SK-N-SH treated with all-trans-retinoic acid at 6 μM for 48 hours (cell line): ENCODE data around the gene FOXN4.

ENCODE experiments used
- ATAC-seq: fragments of 200-7000 bp; cut with Tn5 transposase; 3 replicates; pipeline ENCODE4 v1.9.1; 2020; ENCODE audit warnings: mild to moderate bottlenecking, moderate library complexity
- ARNTL ChIP-seq: fragments of 450-650 bp; formaldehyde crosslinking; IDR thresholded peaks from 2 replicates; pipeline ENCODE4 v1.5.0; 2020; ENCODE audit warnings: low read depth, mild to moderate bottlenecking, moderate library complexity, borderline replicate concordance
- BACH2 ChIP-seq: fragments of 250-450 bp; sonication (Bioruptor Pico); IDR thresholded peaks from 2 replicates; pipeline ENCODE4 v1.9.0; 2021; ENCODE audit warnings: mild to moderate bottlenecking, borderline replicate concordance
- CREB5 ChIP-seq: fragments of 250-450 bp; sonication (Bioruptor Pico); IDR thresholded peaks from 2 replicates; pipeline ENCODE4 v1.5.1; 2020; ENCODE audit warnings: low read depth, mild to moderate bottlenecking, moderate library complexity
- CSDC2 ChIP-seq: fragments of 250-450 bp; sonication (Bioruptor Pico); IDR thresholded peaks from 2 replicates; pipeline ENCODE4 v1.5.0; 2020; ENCODE audit warnings: mild to moderate bottlenecking, moderate library complexity
- CSRNP3 ChIP-seq: fragments of 250-450 bp; sonication (Bioruptor Pico); IDR thresholded peaks from 2 replicates; pipeline ENCODE4 v1.5.1; 2021; ENCODE audit warnings: mild to moderate bottlenecking, moderate library complexity
- ESRRG ChIP-seq: fragments of 250-450 bp; sonication (Bioruptor Pico); IDR thresholded peaks from 2 replicates; pipeline ENCODE4 v1.6.1; 2021; ENCODE audit warnings: mild to moderate bottlenecking
- GLIS3 ChIP-seq: fragments of 250-450 bp; sonication (Bioruptor Pico); IDR thresholded peaks from 2 replicates; pipeline ENCODE4 v1.5.0; 2020; ENCODE audit warnings: mild to moderate bottlenecking, moderate library complexity
- ISL1 ChIP-seq: fragments of 250-450 bp; sonication (Bioruptor Pico); IDR thresholded peaks from 2 replicates; pipeline ENCODE4 v2.1.2; 2022; ENCODE audit warnings: mild to moderate bottlenecking, moderate library complexity
- OSR1 ChIP-seq: fragments of 250-450 bp; sonication (Bioruptor Pico); IDR thresholded peaks from 2 replicates; pipeline ENCODE4 v1.8.0; 2022; ENCODE audit warnings: moderate library complexity, mild to moderate bottlenecking, inconsistent platforms
- PPARA ChIP-seq: fragments of 250-450 bp; sonication (Bioruptor Pico); IDR thresholded peaks from 2 replicates; pipeline ENCODE4 v1.5.0; 2020; ENCODE audit warnings: mild to moderate bottlenecking, borderline replicate concordance
- RARB ChIP-seq: fragments of 250-450 bp; sonication (Bioruptor Pico); IDR thresholded peaks from 2 replicates; pipeline ENCODE4 v1.8.0; 2021; ENCODE audit warnings: mild to moderate bottlenecking, moderate library complexity
- SNAI2 ChIP-seq: fragments of 250-450 bp; sonication (Bioruptor Pico); IDR thresholded peaks from 2 replicates; pipeline ENCODE4 v1.5.0; 2020; ENCODE audit warnings: mild to moderate bottlenecking, moderate library complexity
- TCF4 ChIP-seq: fragments of 250-450 bp; sonication (Bioruptor Pico); IDR thresholded peaks from 2 replicates; pipeline ENCODE4 v1.8.0; 2021; ENCODE audit warnings: mild to moderate bottlenecking, moderate library complexity, borderline replicate concordance
- TOX ChIP-seq: fragments of 250-450 bp; sonication (Bioruptor Pico); IDR thresholded peaks from 2 replicates; pipeline ENCODE4 v1.8.0; 2021; ENCODE audit warnings: mild to moderate bottlenecking, moderate library complexity, borderline replicate concordance
- ZC3H10 ChIP-seq: fragments of 250-450 bp; sonication (Bioruptor Pico); IDR thresholded peaks from 2 replicates; pipeline ENCODE4 v1.5.1; 2021; ENCODE audit warnings: mild to moderate bottlenecking, moderate library complexity
- ZFP3 ChIP-seq: fragments of 250-450 bp; sonication (Bioruptor Pico); IDR thresholded peaks from 2 replicates; pipeline ENCODE4 v1.5.0; 2020; ENCODE audit warnings: mild to moderate bottlenecking, moderate library complexity
- ZFP30 ChIP-seq: fragments of 450-650 bp; formaldehyde crosslinking; IDR thresholded peaks from 2 replicates; pipeline ENCODE4 v1.5.0; 2022; ENCODE audit warnings: mild to moderate bottlenecking, moderate library complexity
- ZNF565 ChIP-seq: fragments of 450-650 bp; formaldehyde crosslinking; conservative IDR thresholded peaks from 2 replicates; pipeline ENCODE4 v1.5.0; 2020; ENCODE audit warnings: low read depth, mild to moderate bottlenecking, moderate library complexity
- ZNF70 ChIP-seq: fragments of 450-650 bp; formaldehyde crosslinking; IDR thresholded peaks from 2 replicates; pipeline ENCODE4 v1.5.0; 2020; ENCODE audit warnings: mild to moderate bottlenecking, moderate library complexity
- TF ChIP-seq, protein P1 (sequence below): fragments of 250-450 bp; sonication (Bioruptor Pico); IDR thresholded peaks from 2 replicates; pipeline ENCODE4 v1.8.0; 2020; ENCODE audit warnings: mild to moderate bottlenecking, moderate library complexity, borderline replicate concordance
- TF ChIP-seq, protein P2 (sequence below): fragments of 250-450 bp; sonication (Bioruptor Pico); IDR thresholded peaks from 2 replicates; pipeline ENCODE4 v1.8.0; 2021; ENCODE audit warnings: low read depth, mild to moderate bottlenecking, moderate library complexity, borderline replicate concordance

The FOXN4 gene

DNA sequence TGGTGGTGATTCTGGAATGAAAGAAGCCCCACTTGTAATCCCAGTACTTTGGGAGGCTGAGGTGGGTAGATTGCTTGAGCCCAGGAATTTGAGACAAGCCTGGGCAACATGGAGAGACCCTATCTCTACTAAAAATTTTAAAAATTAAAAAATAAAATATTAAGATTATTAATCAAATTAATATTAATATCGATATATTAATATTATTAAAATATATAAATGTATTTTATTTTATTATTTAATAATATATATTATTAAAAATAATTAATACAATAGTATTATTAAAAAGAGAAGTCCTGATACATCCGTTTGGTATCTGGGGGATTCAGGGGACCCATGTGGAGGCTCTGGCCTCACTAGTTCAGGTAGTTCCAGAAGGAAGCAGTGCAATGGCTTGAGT lies 68.7 kb downstream of the FOXN4 start:
- TF ChIP-seq, protein P1, sequence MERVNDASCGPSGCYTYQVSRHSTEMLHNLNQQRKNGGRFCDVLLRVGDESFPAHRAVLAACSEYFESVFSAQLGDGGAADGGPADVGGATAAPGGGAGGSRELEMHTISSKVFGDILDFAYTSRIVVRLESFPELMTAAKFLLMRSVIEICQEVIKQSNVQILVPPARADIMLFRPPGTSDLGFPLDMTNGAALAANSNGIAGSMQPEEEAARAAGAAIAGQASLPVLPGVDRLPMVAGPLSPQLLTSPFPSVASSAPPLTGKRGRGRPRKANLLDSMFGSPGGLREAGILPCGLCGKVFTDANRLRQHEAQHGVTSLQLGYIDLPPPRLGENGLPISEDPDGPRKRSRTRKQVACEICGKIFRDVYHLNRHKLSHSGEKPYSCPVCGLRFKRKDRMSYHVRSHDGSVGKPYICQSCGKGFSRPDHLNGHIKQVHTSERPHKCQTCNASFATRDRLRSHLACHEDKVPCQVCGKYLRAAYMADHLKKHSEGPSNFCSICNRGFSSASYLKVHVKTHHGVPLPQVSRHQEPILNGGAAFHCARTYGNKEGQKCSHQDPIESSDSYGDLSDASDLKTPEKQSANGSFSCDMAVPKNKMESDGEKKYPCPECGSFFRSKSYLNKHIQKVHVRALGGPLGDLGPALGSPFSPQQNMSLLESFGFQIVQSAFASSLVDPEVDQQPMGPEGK (CRISPR knock-in tag): no peak
- no peak for TF ChIP-seq ZNF70 (CRISPR knock-in tag)
- TF ChIP-seq ZFP30 (CRISPR knock-in tag): no peak
- TF ChIP-seq CREB5 (CRISPR knock-in tag): no peak
- TF ChIP-seq CSDC2 (CRISPR knock-in tag): no peak
- TF ChIP-seq ZFP3 (CRISPR knock-in tag): no peak
- TF ChIP-seq, protein P2, sequence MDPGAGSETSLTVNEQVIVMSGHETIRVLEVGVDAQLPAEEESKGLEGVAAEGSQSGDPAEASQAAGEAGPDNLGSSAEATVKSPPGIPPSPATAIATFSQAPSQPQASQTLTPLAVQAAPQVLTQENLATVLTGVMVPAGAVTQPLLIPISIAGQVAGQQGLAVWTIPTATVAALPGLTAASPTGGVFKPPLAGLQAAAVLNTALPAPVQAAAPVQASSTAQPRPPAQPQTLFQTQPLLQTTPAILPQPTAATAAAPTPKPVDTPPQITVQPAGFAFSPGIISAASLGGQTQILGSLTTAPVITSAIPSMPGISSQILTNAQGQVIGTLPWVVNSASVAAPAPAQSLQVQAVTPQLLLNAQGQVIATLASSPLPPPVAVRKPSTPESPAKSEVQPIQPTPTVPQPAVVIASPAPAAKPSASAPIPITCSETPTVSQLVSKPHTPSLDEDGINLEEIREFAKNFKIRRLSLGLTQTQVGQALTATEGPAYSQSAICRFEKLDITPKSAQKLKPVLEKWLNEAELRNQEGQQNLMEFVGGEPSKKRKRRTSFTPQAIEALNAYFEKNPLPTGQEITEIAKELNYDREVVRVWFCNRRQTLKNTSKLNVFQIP: no peak
- TF ChIP-seq BACH2 (CRISPR knock-in tag): no peak
- no peak for TF ChIP-seq TOX
- TF ChIP-seq ISL1 (CRISPR knock-in tag): no peak
- TF ChIP-seq TCF4 (CRISPR knock-in tag): no peak
- TF ChIP-seq ARNTL: no peak
- no peak for ATAC-seq

DNA sequence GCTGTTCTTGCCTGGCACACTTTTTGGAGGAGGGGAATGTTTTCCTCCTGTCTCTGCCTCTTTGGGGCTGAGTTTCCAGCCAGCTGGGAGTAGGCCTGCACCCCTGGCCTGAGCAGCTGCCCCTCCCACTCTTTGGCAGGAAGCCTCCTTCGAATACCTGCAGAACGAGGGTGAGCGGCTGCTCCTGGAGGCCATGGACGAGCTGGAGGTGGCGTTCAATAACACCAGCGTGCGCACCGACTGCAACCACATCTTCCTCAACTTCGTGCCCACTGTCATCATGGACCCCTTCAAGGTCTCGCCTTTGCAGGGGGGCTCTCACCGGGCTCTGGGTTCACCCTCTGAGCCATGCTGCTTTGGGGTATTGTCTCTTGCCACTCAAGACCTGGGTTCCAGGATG lies 69.4 kb downstream of the FOXN4 start:
- TF ChIP-seq, protein P2: no peak
- no peak for TF ChIP-seq RARB (CRISPR knock-in tag)
- TF ChIP-seq CSDC2 (CRISPR knock-in tag): no peak
- TF ChIP-seq PPARA (CRISPR knock-in tag): no peak
- TF ChIP-seq OSR1 (CRISPR knock-in tag): no peak
- no peak for TF ChIP-seq ZNF565 (CRISPR knock-in tag)
- no peak for TF ChIP-seq ARNTL
- TF ChIP-seq ESRRG: no peak
- no peak for TF ChIP-seq CSRNP3 (CRISPR knock-in tag)
- TF ChIP-seq GLIS3 (CRISPR knock-in tag): no peak
- TF ChIP-seq, all 23 proteins: peak for 0
- ATAC-seq: no peak

DNA sequence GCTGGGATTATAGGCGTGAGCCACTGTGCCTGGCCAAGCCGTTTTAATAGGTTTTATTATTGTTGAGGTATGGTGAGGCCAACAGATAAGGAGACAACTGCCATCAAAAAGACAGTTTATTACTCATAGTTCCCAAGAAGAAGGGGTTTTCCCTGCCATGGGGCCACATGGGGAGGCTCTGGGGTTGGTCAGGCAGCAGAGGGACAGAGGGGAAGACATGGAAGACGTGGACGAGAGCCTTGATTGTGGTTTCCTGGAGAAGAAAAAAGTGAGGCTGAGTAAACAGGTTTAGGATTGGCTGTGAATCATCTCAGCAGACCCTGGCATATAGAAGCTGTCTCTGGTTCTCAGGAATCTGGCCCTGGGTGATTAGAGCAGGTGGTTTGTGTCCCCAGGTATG lies 69.9 kb downstream of the FOXN4 start:
- ATAC-seq: no peak
- no peak for TF ChIP-seq CSRNP3 (CRISPR knock-in tag)
- TF ChIP-seq PPARA (CRISPR knock-in tag): no peak
- TF ChIP-seq CSDC2 (CRISPR knock-in tag): no peak
- no peak for TF ChIP-seq ZNF565 (CRISPR knock-in tag)
- TF ChIP-seq OSR1 (CRISPR knock-in tag): no peak
- no peak for TF ChIP-seq GLIS3 (CRISPR knock-in tag)
- TF ChIP-seq ZFP3 (CRISPR knock-in tag): no peak
- TF ChIP-seq TCF4 (CRISPR knock-in tag): no peak
- no peak for TF ChIP-seq ISL1 (CRISPR knock-in tag)
- no peak for TF ChIP-seq ARNTL
- no peak for TF ChIP-seq ZC3H10 (CRISPR knock-in tag)
- no peak for TF ChIP-seq SNAI2 (CRISPR knock-in tag)
- TF ChIP-seq ZFP30 (CRISPR knock-in tag): no peak
- no peak for TF ChIP-seq RARB (CRISPR knock-in tag)
- TF ChIP-seq BACH2 (CRISPR knock-in tag): no peak
- TF ChIP-seq, protein P1 (CRISPR knock-in tag): no peak
- TF ChIP-seq, protein P2: no peak
- no peak for TF ChIP-seq CREB5 (CRISPR knock-in tag)
- no peak for TF ChIP-seq TOX
